Transverse colon (tissue), 4 donors: ENCODE data around the gene SYT7.

Experiments used
- EP300 ChIP-seq: sonication (generic); formaldehyde crosslinking; IDR thresholded peaks from one replicate; pipeline ENCODE4 v1.6.1; 2017; ENCODE audit warnings: antibody characterized with exemption, low read depth
- POLR2A ChIP-seq: fragments of 450-650 bp; IDR thresholded peaks from one replicate; pipeline ENCODE4 v1.6.1; 2016; ENCODE audit warnings: antibody characterized with exemption, mild to moderate bottlenecking, moderate library complexity
- POLR2AphosphoS5 ChIP-seq, 3 donors: sonication (generic); formaldehyde crosslinking; IDR thresholded peaks; one replicate each; pipeline ENCODE4 v1.6.1; 2016; ENCODE audit warnings: antibody characterized with exemption in 3 of 3
- TF ChIP-seq, protein P1 (sequence below), 5 experiments: fragments of 200-600 bp in 3 of 5; fragments of 450-650 bp in 2 of 5; sonication (generic) in 3 of 5; IDR thresholded peaks; 1 replicate in 2 of 5; 2 replicates in 3 of 5; pipeline ENCODE4 v1.5.1; 2016 to 2017; ENCODE audit warnings: antibody characterized with exemption in 5 of 5, inconsistent platforms in 3 of 5, mild to moderate bottlenecking in 2 of 5, moderate library complexity in 1 of 5

- TF ChIP-seq, protein P1, sequence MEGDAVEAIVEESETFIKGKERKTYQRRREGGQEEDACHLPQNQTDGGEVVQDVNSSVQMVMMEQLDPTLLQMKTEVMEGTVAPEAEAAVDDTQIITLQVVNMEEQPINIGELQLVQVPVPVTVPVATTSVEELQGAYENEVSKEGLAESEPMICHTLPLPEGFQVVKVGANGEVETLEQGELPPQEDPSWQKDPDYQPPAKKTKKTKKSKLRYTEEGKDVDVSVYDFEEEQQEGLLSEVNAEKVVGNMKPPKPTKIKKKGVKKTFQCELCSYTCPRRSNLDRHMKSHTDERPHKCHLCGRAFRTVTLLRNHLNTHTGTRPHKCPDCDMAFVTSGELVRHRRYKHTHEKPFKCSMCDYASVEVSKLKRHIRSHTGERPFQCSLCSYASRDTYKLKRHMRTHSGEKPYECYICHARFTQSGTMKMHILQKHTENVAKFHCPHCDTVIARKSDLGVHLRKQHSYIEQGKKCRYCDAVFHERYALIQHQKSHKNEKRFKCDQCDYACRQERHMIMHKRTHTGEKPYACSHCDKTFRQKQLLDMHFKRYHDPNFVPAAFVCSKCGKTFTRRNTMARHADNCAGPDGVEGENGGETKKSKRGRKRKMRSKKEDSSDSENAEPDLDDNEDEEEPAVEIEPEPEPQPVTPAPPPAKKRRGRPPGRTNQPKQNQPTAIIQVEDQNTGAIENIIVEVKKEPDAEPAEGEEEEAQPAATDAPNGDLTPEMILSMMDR (IDR thresholded peaks at IDR 0.05) = no peak
- TF ChIP-seq POLR2A = no peak
- no peak for TF ChIP-seq EP300
- TF ChIP-seq POLR2AphosphoS5 (IDR thresholded peaks at IDR 0.05) = no peak
These were observed 44.6 kb upstream of the SYT7 start for GRCh38 chr11:61625525-61625924.
